Stomach (tissue), 9 donors: ENCODE results near the gene TBC1D7. TPM values are rescaled to one million over a fixed set of nuclear protein-coding genes. Genes with fewer than 3 reads are reported as not detected.
A peak's percentile ranks its signal among the peaks of the same experiment; 100 is the strongest.

ENCODE experiments used
- DNase-seq, 2 donors: peaks; one replicate each; pipeline versions ENCODE4 v3.0.0 to v3.0.0-alpha.2; 2013 to 2019
- H3K27ac ChIP-seq, 5 donors: fragments of 200-600 bp in 4 of 5; sonication (generic) in 4 of 5; one replicate each; pipeline ENCODE4 v1.5.1; 2013 to 2019; ENCODE audit warnings: mild to moderate bottlenecking in 1 of 5, moderate library complexity in 1 of 5
- H3K27me3 ChIP-seq, 3 donors: fragments of 200-600 bp; sonication (generic); one replicate each; pipeline ENCODE4 v1.5.1; 2017 to 2019; ENCODE audit warnings: mixed run types in 1 of 3
- H3K36me3 ChIP-seq, 4 donors: fragments of 200-600 bp; sonication (generic); 1 replicate in 3 of 4; 2 replicates in 1 of 4; pipeline ENCODE4 v1.5.1; 2016 to 2019
- H3K4me1 ChIP-seq, 4 donors: fragments of 200-600 bp; sonication (generic); one replicate each; pipeline ENCODE4 v1.5.1; 2016 to 2019
- H3K4me3 ChIP-seq, 4 donors: fragments of 200-600 bp; sonication (generic) in 3 of 4; one replicate each; pipeline ENCODE4 v1.5.1; 2016 to 2019; ENCODE audit warnings: mild to moderate bottlenecking in 1 of 4
- H3K9me3 ChIP-seq, 4 donors: fragments of 200-600 bp; sonication (generic); one replicate each; pipeline ENCODE4 v1.5.1; 2016 to 2019
- CTCF ChIP-seq, 7 experiments: fragments of 450-650 bp in 4 of 7; fragments of 200-600 bp in 3 of 7; sonication (generic) in 3 of 7; IDR thresholded peaks; one replicate each; pipeline ENCODE4 v1.5.1; 2016 to 2019; ENCODE audit warnings: antibody characterized with exemption in 7 of 7, control low read depth in 2 of 7, mild to moderate bottlenecking in 1 of 7
- EP300 ChIP-seq: sonication (generic); formaldehyde crosslinking; IDR thresholded peaks from one replicate; pipeline ENCODE4 v1.6.1; 2017; ENCODE audit warnings: antibody characterized with exemption
- POLR2A ChIP-seq, 4 donors: fragments of 450-650 bp; IDR thresholded peaks; one replicate each; pipeline ENCODE4 v1.6.1; 2016; ENCODE audit warnings: antibody characterized with exemption in 4 of 4, control low read depth in 2 of 4, mild to moderate bottlenecking in 1 of 4, moderate library complexity in 1 of 4
- POLR2AphosphoS5 ChIP-seq, 3 donors: sonication (generic); formaldehyde crosslinking; IDR thresholded peaks; one replicate each; pipeline ENCODE4 v1.6.1; 2016; ENCODE audit warnings: antibody characterized with exemption in 3 of 3
- WGBS, 5 donors: extraction: QIAGEN DNeasy Blood & Tissue Kit in 3 of 5; methylation state at CpG; one replicate each; pipeline versions ENCODE4 v1.1.5 to v1.1.7; 2013 to 2018; 5-methylcytosine and 5-hydroxymethylcytosine counted together
- intact Hi-C: fragments of 100-400 bp; cut with DNase I; formaldehyde crosslinking; loops from one replicate; pipeline ENCODE4 v1.15.1; 2023; ENCODE audit warnings: low total_unique reads
- polyA plus RNA-seq, 3 donors: library from polyadenylated mRNA; stranded (reverse); fragments of 200-250 nt; gene quantifications; one replicate each; pipeline ENCODE4 v1.2.3, GENCODE V29; 2013
- total RNA-seq, 5 donors: library from RNA; depleted of rRNA; stranded (reverse); fragments of >200 nt; gene quantifications; one replicate each; pipeline versions ENCODE4 v1.1.0 to v1.2.3, GENCODE V29; 2014 to 2016
- donor health status: healthy with polysubstance abuse.
- donor health status: Bipolar disorder and iron deficiency.
- donor health status: healthy.

The TBC1D7 gene
- total and polyA plus RNA-seq, 8 donors = 2.7 to 20.4 (median 9.6) TPM; not detected in 1

- no peaks in the 10 kb centered on the region for H3K27me3 ChIP-seq
- no peak overlapping the region for H3K27ac ChIP-seq
- H3K9me3 ChIP-seq = no peaks in the 10 kb centered on the region
- 90 to 99% (median 94%) methylated on average over 11 of the region's 11 CpGs for WGBS, 5 donors
- TF ChIP-seq POLR2AphosphoS5 (IDR thresholded peaks at IDR 0.05) = no peak
- TF ChIP-seq EP300 = no peak
- no peak for TF ChIP-seq POLR2A (IDR thresholded peaks at IDR 0.05)
- no peak overlapping the region for H3K4me3 ChIP-seq
- peaks cover 4 to 69% (median 68%) of the 10 kb centered on the region in 4 donors for H3K36me3 ChIP-seq
- H3K4me1 ChIP-seq = peaks cover 4 to 26% (median 17%) of the 10 kb centered on the region in 4 donors
- DNase-seq = peak in 1 of 2 donors; percentile 28
- intact Hi-C loops = no loop called here
Measured at GRCh38 chr6:13299403-13299821, 28.9 kb downstream of the TBC1D7 start.

GRCh38 chr6:13298446-13298845 is 29.9 kb downstream of the TBC1D7 start:
- intact Hi-C loops = no loop called here
- H3K27me3 ChIP-seq = no peaks in the 10 kb centered on the region
- H3K4me3 ChIP-seq = no peak overlapping the region
- peaks cover 11 to 79% (median 76%) of the 10 kb centered on the region in 4 donors for H3K36me3 ChIP-seq
- 86 to 95% (median 93%) methylated on average over 3 of the region's 3 CpGs for WGBS, 5 donors
- no peak overlapping the region for H3K27ac ChIP-seq
- H3K9me3 ChIP-seq = no peaks in the 10 kb centered on the region
- TF ChIP-seq POLR2AphosphoS5 (IDR thresholded peaks at IDR 0.05) (no peak), EP300 (no peak), CTCF (IDR thresholded peaks at IDR 0.05) (no peak), POLR2A (IDR thresholded peaks at IDR 0.05) (no peak)
- no peak for DNase-seq
- peaks cover 0 to 16% (median 12%) of the 10 kb centered on the region in 4 donors for H3K4me1 ChIP-seq

- intact Hi-C loops = no loop called here
- TF ChIP-seq CTCF (IDR thresholded peaks at IDR 0.05) (no peak), POLR2A (IDR thresholded peaks at IDR 0.05) (no peak), POLR2AphosphoS5 (IDR thresholded peaks at IDR 0.05) (no peak), EP300 (no peak)
- Histone ChIP-seq H3K4me1 (peaks cover 0 to 6% (median 2%) of the 10 kb centered on the region in 4 donors), H3K27ac (no peak overlapping the region), H3K27me3 (no peaks in the 10 kb centered on the region), H3K9me3 (no peaks in the 10 kb centered on the region), H3K36me3 (peaks cover 15 to 90% (median 87%) of the 10 kb centered on the region in 4 donors), H3K4me3 (no peak overlapping the region)
- WGBS, 5 donors = 93 to 98% (median 97%) methylated on average over 5 of the region's 5 CpGs
- DNase-seq = no peak
Measured at GRCh38 chr6:13297391-13297790, 30.9 kb downstream of the TBC1D7 start.

GRCh38 chr6:13296536-13296997 is 31.8 kb downstream of the TBC1D7 start:
- Histone ChIP-seq H3K4me1 (no peaks in the 10 kb centered on the region), H3K27ac (no peak overlapping the region), H3K27me3 (no peaks in the 10 kb centered on the region), H3K9me3 (no peaks in the 10 kb centered on the region), H3K4me3 (no peak overlapping the region), H3K36me3 (peaks cover 17 to 94% (median 87%) of the 10 kb centered on the region in 4 donors)
- intact Hi-C loops = no loop called here
- TF ChIP-seq CTCF (IDR thresholded peaks at IDR 0.05) (no peak), EP300 (no peak), POLR2A (IDR thresholded peaks at IDR 0.05) (no peak), POLR2AphosphoS5 (IDR thresholded peaks at IDR 0.05) (no peak)
- 92 to 99% (median 96%) methylated on average over 9 of the region's 9 CpGs for WGBS, 5 donors
- DNase-seq = no peak

GRCh38 chr6:13295576-13295975 is 32.8 kb downstream of the TBC1D7 start:
- WGBS, 5 donors = 94 to 98% (median 96%) methylated on average over 9 to 11 of the region's 11 CpGs
- Histone ChIP-seq H3K9me3 (no peaks in the 10 kb centered on the region), H3K4me1 (no peaks in the 10 kb centered on the region), H3K27me3 (no peaks in the 10 kb centered on the region), H3K4me3 (no peak overlapping the region), H3K36me3 (peaks cover 21 to 87% (median 83%) of the 10 kb centered on the region in 4 donors), H3K27ac (no peak overlapping the region)
- intact Hi-C loops = no loop called here
- TF ChIP-seq EP300 (no peak), CTCF (IDR thresholded peaks at IDR 0.05) (no peak)
- DNase-seq = no peak
